ENCODE results near the gene TMEM236.

DNA sequence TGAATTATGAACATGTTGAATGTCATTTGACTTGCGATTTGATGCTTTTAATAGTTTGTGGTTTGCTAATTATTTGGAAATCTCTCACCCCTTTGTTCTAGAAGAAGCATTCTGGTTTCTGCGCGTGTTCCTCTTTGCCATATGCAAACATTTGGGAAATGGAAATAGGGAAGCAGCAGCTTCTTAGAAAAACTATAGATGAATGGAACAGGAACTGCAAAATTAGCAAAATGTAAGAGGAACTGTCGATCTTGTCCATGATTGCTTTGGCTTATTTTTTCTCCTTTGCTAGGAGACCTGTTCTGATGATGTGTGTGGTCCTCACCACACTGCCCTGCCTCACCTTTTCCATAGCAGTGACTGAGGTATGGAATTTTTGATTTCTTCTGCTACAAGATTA, 19.0 kb downstream of the TMEM236 start:
- TF ChIP-seq, protein P1, sequence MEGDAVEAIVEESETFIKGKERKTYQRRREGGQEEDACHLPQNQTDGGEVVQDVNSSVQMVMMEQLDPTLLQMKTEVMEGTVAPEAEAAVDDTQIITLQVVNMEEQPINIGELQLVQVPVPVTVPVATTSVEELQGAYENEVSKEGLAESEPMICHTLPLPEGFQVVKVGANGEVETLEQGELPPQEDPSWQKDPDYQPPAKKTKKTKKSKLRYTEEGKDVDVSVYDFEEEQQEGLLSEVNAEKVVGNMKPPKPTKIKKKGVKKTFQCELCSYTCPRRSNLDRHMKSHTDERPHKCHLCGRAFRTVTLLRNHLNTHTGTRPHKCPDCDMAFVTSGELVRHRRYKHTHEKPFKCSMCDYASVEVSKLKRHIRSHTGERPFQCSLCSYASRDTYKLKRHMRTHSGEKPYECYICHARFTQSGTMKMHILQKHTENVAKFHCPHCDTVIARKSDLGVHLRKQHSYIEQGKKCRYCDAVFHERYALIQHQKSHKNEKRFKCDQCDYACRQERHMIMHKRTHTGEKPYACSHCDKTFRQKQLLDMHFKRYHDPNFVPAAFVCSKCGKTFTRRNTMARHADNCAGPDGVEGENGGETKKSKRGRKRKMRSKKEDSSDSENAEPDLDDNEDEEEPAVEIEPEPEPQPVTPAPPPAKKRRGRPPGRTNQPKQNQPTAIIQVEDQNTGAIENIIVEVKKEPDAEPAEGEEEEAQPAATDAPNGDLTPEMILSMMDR (conservative IDR thresholded peaks at IDR 0.05; ENCODE audit: low read depth, low read length), result no peak
- TF ChIP-seq POLR2A (IDR thresholded peaks at IDR 0.05; ENCODE audit: low read depth, low read length), result no peak
- TF ChIP-seq, protein P2, sequence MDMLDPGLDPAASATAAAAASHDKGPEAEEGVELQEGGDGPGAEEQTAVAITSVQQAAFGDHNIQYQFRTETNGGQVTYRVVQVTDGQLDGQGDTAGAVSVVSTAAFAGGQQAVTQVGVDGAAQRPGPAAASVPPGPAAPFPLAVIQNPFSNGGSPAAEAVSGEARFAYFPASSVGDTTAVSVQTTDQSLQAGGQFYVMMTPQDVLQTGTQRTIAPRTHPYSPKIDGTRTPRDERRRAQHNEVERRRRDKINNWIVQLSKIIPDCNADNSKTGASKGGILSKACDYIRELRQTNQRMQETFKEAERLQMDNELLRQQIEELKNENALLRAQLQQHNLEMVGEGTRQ (IDR thresholded peaks at IDR 0.05; ENCODE audit: low read depth, low read length), result no peak
